H1 (cell line): ENCODE results near the gene SMARCD1. TPM values are rescaled to one million over a fixed set of nuclear protein-coding genes. Genes with fewer than 3 reads are reported as not detected.

Source experiments
- CTCF ChIA-PET: fragments of 300-600 bp; sonication (Branson Sonifier 250); formaldehyde crosslinking; loops from one replicate; lab custom pipeline; 2021; ENCODE audit not compliant: partially characterized antibody; lab: Charles Lee
- POLR2A ChIA-PET: fragments of 300-600 bp; sonication (Branson Sonifier 250); formaldehyde crosslinking; loops from one replicate; lab custom pipeline; 2021; ENCODE audit warnings: inconsistent platforms; ENCODE audit not compliant: partially characterized antibody; lab: Charles Lee
- DNase-seq, 2 experiments: peaks; one replicate each; pipeline versions ENCODE4 v3.0.0 to v3.0.0-alpha.2; 2010 to 2022; ENCODE audit warnings: low spot score in 2 of 2, low read depth in 1 of 2, mixed read lengths in 1 of 2
- FAIRE-seq: peaks from 2 replicates; lab custom pipeline; 2011; peaks lifted over from hg19 to GRCh38; lab: Jason Lieb, UNC
- H2AFZ ChIP-seq: 2 replicates; pipeline ENCODE4 v1.8.1; 2012; ENCODE audit warnings: low read length, inconsistent platforms
- H2AK5ac ChIP-seq: 2 replicates; pipeline ENCODE4 v1.6.1; 2013; ENCODE audit warnings: low read depth, low read length
- H2BK120ac ChIP-seq: replicated peaks from 2 replicates; pipeline ENCODE3; 2013; ENCODE audit warnings: low read depth, low read length, inconsistent platforms
- H2BK12ac ChIP-seq: 2 replicates; pipeline ENCODE4 v1.6.1; 2013; ENCODE audit warnings: low read depth, low read length
- H2BK15ac ChIP-seq: 2 replicates; pipeline ENCODE4 v1.6.1; 2013; ENCODE audit warnings: low read length
- H2BK20ac ChIP-seq: 2 replicates; pipeline ENCODE4 v1.6.1; 2013; ENCODE audit warnings: low read length
- H2BK5ac ChIP-seq: 2 replicates; pipeline ENCODE4 v1.6.1; 2013; ENCODE audit warnings: low read depth, low read length
- H3K14ac ChIP-seq: 2 replicates; pipeline ENCODE4 v1.6.1; 2013; ENCODE audit warnings: inconsistent platforms; ENCODE audit not compliant: insufficient read length
- H3K18ac ChIP-seq: 2 replicates; pipeline ENCODE4 v1.6.1; 2013; ENCODE audit warnings: low read length; ENCODE audit errors: extremely low read depth
- H3K23ac ChIP-seq: 2 replicates; pipeline ENCODE4 v1.6.1; 2013; ENCODE audit warnings: inconsistent platforms; ENCODE audit not compliant: insufficient read length
- H3K23me2 ChIP-seq: 2 replicates; pipeline ENCODE4 v1.6.1; 2013; ENCODE audit warnings: low read depth, low read length
- H3K27ac ChIP-seq: 2 replicates; pipeline ENCODE4 v1.6.1; 2011; ENCODE audit warnings: low read depth, low read length, inconsistent platforms
- H3K27me3 ChIP-seq, 4 experiments: replicated peaks in 1 of 4; 1 replicate in 1 of 4; 2 replicates in 3 of 4; pipeline versions ENCODE4 v1.6.1 to v1.8.1; 2011 to 2013; ENCODE audit warnings: low read length in 3 of 4, mild to moderate bottlenecking in 3 of 4, inconsistent platforms in 2 of 4, mixed read lengths in 2 of 4, moderate library complexity in 1 of 4; ENCODE audit not compliant: control insufficient read depth in 3 of 4, insufficient read depth in 3 of 4; ENCODE audit errors: extremely low read depth in 1 of 4
- H3K36me3 ChIP-seq, 4 experiments: 2 replicates each; pipeline versions ENCODE4 v1.6.1 to v1.8.1; 2011 to 2013; ENCODE audit warnings: mild to moderate bottlenecking in 4 of 4, low read length in 3 of 4, moderate library complexity in 2 of 4, control low read depth in 1 of 4, inconsistent platforms in 1 of 4; ENCODE audit not compliant: insufficient read depth in 4 of 4, control insufficient read depth in 2 of 4
- H3K4ac ChIP-seq: replicated peaks from 2 replicates; pipeline ENCODE3; 2013; ENCODE audit warnings: low read length, low read depth, mixed read lengths, inconsistent platforms; ENCODE audit not compliant: insufficient read length
- H3K4me1 ChIP-seq, 4 experiments: replicated peaks in 1 of 4; 1 replicate in 1 of 4; 2 replicates in 3 of 4; pipeline versions ENCODE4 v1.6.1 to v1.8.1; 2011 to 2013; ENCODE audit warnings: low read length in 3 of 4, inconsistent platforms in 2 of 4, mixed read lengths in 1 of 4; ENCODE audit not compliant: insufficient read depth in 4 of 4, control insufficient read depth in 3 of 4
- H3K4me2 ChIP-seq, 2 experiments: 2 replicates each; pipeline versions ENCODE4 v1.6.1 to v1.8.1; 2011 to 2013; ENCODE audit warnings: low read depth in 2 of 2, low read length in 2 of 2, control low read depth in 1 of 2, inconsistent platforms in 1 of 2, mild to moderate bottlenecking in 1 of 2; ENCODE audit not compliant: insufficient read depth in 1 of 2
- H3K4me3 ChIP-seq, 4 experiments: fragments of 200-600, 300-600 bp in 1 of 4; sonication (generic), shearing (Covaris generic), sonication (Bioruptor Twin) in 1 of 4; 2 replicates each; pipeline versions ENCODE4 v1.5.1 to v1.8.1; 2011 to 2016; ENCODE audit warnings: low read length in 4 of 4, low read depth in 3 of 4, control low read depth in 2 of 4, inconsistent platforms in 2 of 4, mild to moderate bottlenecking in 2 of 4, mixed read lengths in 1 of 4, moderate library complexity in 1 of 4; ENCODE audit not compliant: insufficient read depth in 2 of 4; ENCODE audit errors: extremely low read depth in 1 of 4
- H3K56ac ChIP-seq: replicated peaks from 2 replicates; pipeline ENCODE3; 2013; ENCODE audit warnings: low read depth, mild to moderate bottlenecking, mixed read lengths, low read length, inconsistent platforms; ENCODE audit not compliant: insufficient read length
- H3K79me1 ChIP-seq: 2 replicates; pipeline ENCODE4 v1.6.1; 2013; ENCODE audit warnings: low read depth, low read length, control low read depth
- H3K79me2 ChIP-seq, 2 experiments: 2 replicates each; pipeline versions ENCODE4 v1.6.1 to v1.8.1; 2012 to 2013; ENCODE audit warnings: low read length in 2 of 2, mild to moderate bottlenecking in 2 of 2, inconsistent platforms in 1 of 2; ENCODE audit not compliant: insufficient read depth in 2 of 2, control insufficient read depth in 1 of 2
- H3K9ac ChIP-seq, 4 experiments: replicated peaks in 1 of 4; 1 replicate in 1 of 4; 2 replicates in 3 of 4; pipeline versions ENCODE4 v1.6.1 to v1.8.1; 2011 to 2013; ENCODE audit warnings: low read depth in 3 of 4, low read length in 3 of 4, control low read depth in 2 of 4, mild to moderate bottlenecking in 2 of 4, moderate library complexity in 2 of 4, inconsistent platforms in 1 of 4; ENCODE audit errors: extremely low read depth in 1 of 4
- H3K9me3 ChIP-seq, 2 experiments: 2 replicates each; pipeline versions ENCODE4 v1.6.1 to v1.8.1; 2012 to 2013; ENCODE audit warnings: mild to moderate bottlenecking in 2 of 2, moderate library complexity in 2 of 2, control low read depth in 1 of 2, inconsistent platforms in 1 of 2, low read depth in 1 of 2, low read length in 1 of 2, mixed read lengths in 1 of 2; ENCODE audit not compliant: insufficient read depth in 2 of 2
- H4K20me1 ChIP-seq, 2 experiments: replicated peaks in 1 of 2; 2 replicates each; pipeline versions ENCODE3 to v1.8.1; 2011 to 2013; ENCODE audit warnings: inconsistent platforms in 2 of 2, low read length in 2 of 2, mild to moderate bottlenecking in 1 of 2; ENCODE audit not compliant: insufficient read depth in 2 of 2, control insufficient read depth in 1 of 2
- H4K5ac ChIP-seq: 2 replicates; pipeline ENCODE4 v1.6.1; 2013; ENCODE audit warnings: low read length, low read depth, mixed read lengths, inconsistent platforms; ENCODE audit not compliant: insufficient read length
- H4K8ac ChIP-seq: 2 replicates; pipeline ENCODE4 v1.8.0; 2013; ENCODE audit warnings: mild to moderate bottlenecking, moderate library complexity, low read length, inconsistent platforms; ENCODE audit not compliant: insufficient read depth; ENCODE audit errors: extremely low read depth
- H4K91ac ChIP-seq: replicated peaks from 2 replicates; pipeline ENCODE3; 2013; ENCODE audit warnings: low read length, mixed read lengths, inconsistent platforms; ENCODE audit not compliant: insufficient read length
- EP300 ChIP-seq, 2 experiments: IDR thresholded peaks; 1 replicate in 1 of 2; 2 replicates in 1 of 2; pipeline ENCODE4 v1.6.1; 2011 to 2012; ENCODE audit warnings: low read depth in 2 of 2, low read length in 2 of 2, mild to moderate bottlenecking in 2 of 2, borderline replicate concordance in 1 of 2, inconsistent platforms in 1 of 2, moderate library complexity in 1 of 2
- WGBS, 2 experiments: shearing (Covaris generic) in 1 of 2; methylation state at CpG; one replicate each; pipeline versions ENCODE4 v1.1.6 to v1.1.7; 2013 to 2015; ENCODE audit warnings: low lambda C conversion rate in 2 of 2, mixed read lengths in 2 of 2, inconsistent platforms in 1 of 2, low coverage in 1 of 2, missing lambda C conversion rate in 1 of 2; ENCODE audit not compliant: insufficient replicate concordance in 2 of 2, insufficient coverage in 1 of 2, insufficient read length in 1 of 2; ENCODE audit errors: extremely low coverage in 1 of 2, missing lambda C conversion rate in 1 of 2; 5-methylcytosine and 5-hydroxymethylcytosine counted together
- polyA plus RNA-seq, 7 experiments: library from polyadenylated mRNA; depleted of rRNA in 3 of 7; stranded (reverse) in 5 of 7; unstranded in 2 of 7; fragments of >200 nt in 5 of 7; fragments of 200-250 nt in 2 of 7; gene quantifications; 1 replicate in 5 of 7; 2 replicates in 1 of 7; 4 replicates in 1 of 7; pipeline versions ENCODE4 v1.2.1 to v1.2.3, GENCODE V29; 2011 to 2013; ENCODE audit warnings: missing spikeins in 2 of 7, mixed read lengths in 2 of 7
- total RNA-seq: library from RNA; stranded (reverse); fragmentation: NEBNext Ultra II Directional; extraction: Animal tissue kit (Norgen Biotek cat#: 25700); gene quantifications from 2 replicates; pipeline ENCODE4 v1.2.1, GENCODE V29; 2021

Gene SMARCD1
- total and polyA plus RNA-seq, 2 of the 8 experiments (the other 6 are each of a cell fraction or from before 2014, with no cell fraction given): 128 to 130 TPM

- H3K27me3 ChIP-seq: no peaks in the 10 kb centered on the region
- no peak overlapping the region for H3K18ac ChIP-seq
- H3K9ac ChIP-seq: no peak overlapping the region
- H3K14ac ChIP-seq: no peak overlapping the region
- no peak overlapping the region for H4K91ac ChIP-seq
- H3K4me1 ChIP-seq: no peaks in the 10 kb centered on the region
- WGBS, 2 experiments: 91% methylated on average over 2 of the region's 2 CpGs; no CpG with 5 or more reads in 1 of the 2 experiments
- H2BK5ac ChIP-seq: no peak overlapping the region
- H2BK12ac ChIP-seq: no peak overlapping the region
- FAIRE-seq (no peak), DNase-seq (no peak)
- no peak overlapping the region for H3K4me3 ChIP-seq
- POLR2A ChIA-PET: interaction anchor here (0.7 to 2.0 kb wide), 2 partner anchors 14 to 34 kb away, joined by 3 to 6 read pairs; partner anchors contain the start of gene COX14
- H2AFZ ChIP-seq: no peak overlapping the region
- no peak overlapping the region for H4K5ac ChIP-seq
- peaks cover 0 to 2% of the 10 kb centered on the region in 2 experiments for H4K20me1 ChIP-seq
- H2AK5ac ChIP-seq: no peak overlapping the region
- CTCF ChIA-PET: interaction anchor here (0.7 to 4.8 kb wide), 8 partner anchors 13 to 169 kb away, joined by 3 to 28 read pairs (median 4); partner anchors contain the start of gene CERS5
- no peaks in the 10 kb centered on the region for H3K9me3 ChIP-seq
- no peak overlapping the region for H3K23ac ChIP-seq
- H2BK120ac ChIP-seq: no peak overlapping the region
- no peak overlapping the region for H2BK20ac ChIP-seq
- H3K56ac ChIP-seq: no peak overlapping the region
- no peaks in the 10 kb centered on the region for H3K23me2 ChIP-seq
- H3K4me2 ChIP-seq: no peak overlapping the region
- no peak overlapping the region for H3K4ac ChIP-seq
- H3K79me2 ChIP-seq: peaks cover 0 to 16% of the 10 kb centered on the region in 2 experiments; a peak in 2 of 4 replicates
- H4K8ac ChIP-seq: no peak overlapping the region
- H2BK15ac ChIP-seq: no peak overlapping the region
- no peaks in the 10 kb centered on the region; the same call in 1 of the 2 replicates for H3K79me1 ChIP-seq
- peaks cover 0 to 20% (median 8%) of the 10 kb centered on the region in 4 experiments; a peak in 6 of 8 replicates for H3K36me3 ChIP-seq
- no peak overlapping the region for H3K27ac ChIP-seq
- TF ChIP-seq EP300 (IDR thresholded peaks at IDR 0.05; ENCODE audit: borderline replicate concordance in 1 of 2, low read depth in 2 of 2, low read length in 2 of 2): no peak
These were observed 60.3 kb downstream of the SMARCD1 start for GRCh38 chr12:50145439-50145838.
